ENCODE data around the gene ZNF672. TPM values are rescaled to one million over a fixed set of nuclear protein-coding genes. Genes with fewer than 3 reads are reported as not detected.

Gene ZNF672
- total and polyA plus RNA-seq, 2 of the 13 experiments (the other 11 are each of a cell fraction or from before 2014, with no cell fraction given) = 17.2 to 22.9 TPM

- TF ChIP-seq ZNF296 (CRISPR knock-in tag; conservative IDR thresholded peaks at IDR 0.05) = 0 out of 2 replicates have a peak, but pooled peaks have one; percentile 28
- no peak for TF ChIP-seq SAFB2 (CRISPR knock-in tag; IDR thresholded peaks at IDR 0.05; ENCODE audit: borderline replicate concordance, low read depth)
- TF ChIP-seq, protein P1, sequence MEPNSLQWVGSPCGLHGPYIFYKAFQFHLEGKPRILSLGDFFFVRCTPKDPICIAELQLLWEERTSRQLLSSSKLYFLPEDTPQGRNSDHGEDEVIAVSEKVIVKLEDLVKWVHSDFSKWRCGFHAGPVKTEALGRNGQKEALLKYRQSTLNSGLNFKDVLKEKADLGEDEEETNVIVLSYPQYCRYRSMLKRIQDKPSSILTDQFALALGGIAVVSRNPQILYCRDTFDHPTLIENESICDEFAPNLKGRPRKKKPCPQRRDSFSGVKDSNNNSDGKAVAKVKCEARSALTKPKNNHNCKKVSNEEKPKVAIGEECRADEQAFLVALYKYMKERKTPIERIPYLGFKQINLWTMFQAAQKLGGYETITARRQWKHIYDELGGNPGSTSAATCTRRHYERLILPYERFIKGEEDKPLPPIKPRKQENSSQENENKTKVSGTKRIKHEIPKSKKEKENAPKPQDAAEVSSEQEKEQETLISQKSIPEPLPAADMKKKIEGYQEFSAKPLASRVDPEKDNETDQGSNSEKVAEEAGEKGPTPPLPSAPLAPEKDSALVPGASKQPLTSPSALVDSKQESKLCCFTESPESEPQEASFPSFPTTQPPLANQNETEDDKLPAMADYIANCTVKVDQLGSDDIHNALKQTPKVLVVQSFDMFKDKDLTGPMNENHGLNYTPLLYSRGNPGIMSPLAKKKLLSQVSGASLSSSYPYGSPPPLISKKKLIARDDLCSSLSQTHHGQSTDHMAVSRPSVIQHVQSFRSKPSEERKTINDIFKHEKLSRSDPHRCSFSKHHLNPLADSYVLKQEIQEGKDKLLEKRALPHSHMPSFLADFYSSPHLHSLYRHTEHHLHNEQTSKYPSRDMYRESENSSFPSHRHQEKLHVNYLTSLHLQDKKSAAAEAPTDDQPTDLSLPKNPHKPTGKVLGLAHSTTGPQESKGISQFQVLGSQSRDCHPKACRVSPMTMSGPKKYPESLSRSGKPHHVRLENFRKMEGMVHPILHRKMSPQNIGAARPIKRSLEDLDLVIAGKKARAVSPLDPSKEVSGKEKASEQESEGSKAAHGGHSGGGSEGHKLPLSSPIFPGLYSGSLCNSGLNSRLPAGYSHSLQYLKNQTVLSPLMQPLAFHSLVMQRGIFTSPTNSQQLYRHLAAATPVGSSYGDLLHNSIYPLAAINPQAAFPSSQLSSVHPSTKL (CRISPR knock-in tag; IDR thresholded peaks at IDR 0.05) = no peak
- no peak for TF ChIP-seq ZNF264 (CRISPR knock-in tag; IDR thresholded peaks at IDR 0.05)
- no peak for TF ChIP-seq MAF1 (CRISPR knock-in tag; IDR thresholded peaks at IDR 0.05; ENCODE audit: borderline replicate concordance)
- TF ChIP-seq MXD3 (CRISPR knock-in tag; IDR thresholded peaks at IDR 0.05) = no peak
- no peak for TF ChIP-seq TCF12 (IDR thresholded peaks at IDR 0.05)
- no peak for TF ChIP-seq TCF12 (CRISPR knock-in tag; IDR thresholded peaks at IDR 0.05)
- no peak; the same call in 1 of the 2 replicates for TF ChIP-seq POLR2G (IDR thresholded peaks at IDR 0.05; ENCODE audit: low read depth, low read length)
- TF ChIP-seq ZNF510 (CRISPR knock-in tag; IDR thresholded peaks at IDR 0.05; ENCODE audit: low read depth) = no peak
- no peak for TF ChIP-seq MAFF (IDR thresholded peaks at IDR 0.05; ENCODE audit: low read depth, low read length)
- no peak for TF ChIP-seq IKZF5 (CRISPR knock-in tag; IDR thresholded peaks at IDR 0.05)
- TF ChIP-seq ZBTB20 (CRISPR knock-in tag; IDR thresholded peaks at IDR 0.05; ENCODE audit: borderline replicate concordance, low read depth) = no peak
- TF ChIP-seq SPEN (CRISPR knock-in tag; IDR thresholded peaks at IDR 0.05; ENCODE audit: low read depth) = no peak
- TF ChIP-seq ZNF143 (CRISPR knock-in tag; IDR thresholded peaks at IDR 0.05) = no peak
- no peak for TF ChIP-seq MEIS2 (CRISPR knock-in tag; IDR thresholded peaks at IDR 0.05)
- TF ChIP-seq, protein P2, sequence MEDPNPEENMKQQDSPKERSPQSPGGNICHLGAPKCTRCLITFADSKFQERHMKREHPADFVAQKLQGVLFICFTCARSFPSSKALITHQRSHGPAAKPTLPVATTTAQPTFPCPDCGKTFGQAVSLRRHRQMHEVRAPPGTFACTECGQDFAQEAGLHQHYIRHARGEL (CRISPR knock-in tag; IDR thresholded peaks at IDR 0.05) = no peak
- no peak for TF ChIP-seq KAT2B (IDR thresholded peaks at IDR 0.05; ENCODE audit: borderline replicate concordance, low read depth, low read length)
- TF ChIP-seq NR1H2 (CRISPR knock-in tag; IDR thresholded peaks at IDR 0.05; ENCODE audit: borderline replicate concordance, low read depth) = no peak
- TF ChIP-seq ZFP82 (CRISPR knock-in tag; IDR thresholded peaks at IDR 0.05; ENCODE audit: borderline replicate concordance) = no peak
- TF ChIP-seq CREBL2 (CRISPR knock-in tag; IDR thresholded peaks at IDR 0.05; ENCODE audit: borderline replicate concordance) = peak; percentile 7; the same call in 1 of the 2 replicates
- no peak; the same call in 1 of the 2 replicates for TF ChIP-seq BRD4 (CRISPR knock-in tag; IDR thresholded peaks at IDR 0.05)
- TF ChIP-seq, protein P3, sequence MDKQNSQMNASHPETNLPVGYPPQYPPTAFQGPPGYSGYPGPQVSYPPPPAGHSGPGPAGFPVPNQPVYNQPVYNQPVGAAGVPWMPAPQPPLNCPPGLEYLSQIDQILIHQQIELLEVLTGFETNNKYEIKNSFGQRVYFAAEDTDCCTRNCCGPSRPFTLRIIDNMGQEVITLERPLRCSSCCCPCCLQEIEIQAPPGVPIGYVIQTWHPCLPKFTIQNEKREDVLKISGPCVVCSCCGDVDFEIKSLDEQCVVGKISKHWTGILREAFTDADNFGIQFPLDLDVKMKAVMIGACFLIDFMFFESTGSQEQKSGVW (CRISPR knock-in tag; IDR thresholded peaks at IDR 0.05; ENCODE audit: borderline replicate concordance) = no peak
- no peak for TF ChIP-seq AGO1 (IDR thresholded peaks at IDR 0.05; ENCODE audit: low read depth, low read length, poor library complexity, severe bottlenecking)
These were observed 34.9 kb downstream of the ZNF672 start (continued) for GRCh38 chr1:248872752-248873408.

All from HepG2 (cell line).